Stomach smooth muscle (tissue), 2 donors: Measurements from ENCODE around the gene AGAP4.
"Not testable (repeated sequence)": the region's sequence is repeated elsewhere in the genome, so short reads cannot be mapped to it uniquely, and the experiment has no call there.

Source experiments
- H3K27ac ChIP-seq: one replicate; pipeline ENCODE4 v1.7.0; 2013; ENCODE audit warnings: mild to moderate bottlenecking, low read length, inconsistent platforms
- H3K27me3 ChIP-seq, 2 donors: one replicate each; pipeline ENCODE4 v1.7.0; 2013; ENCODE audit warnings: low read length in 2 of 2; ENCODE audit not compliant: insufficient read depth in 2 of 2, control insufficient read depth in 1 of 2
- H3K36me3 ChIP-seq, 2 donors: one replicate each; pipeline ENCODE4 v1.7.0; 2013; ENCODE audit warnings: low read length in 2 of 2; ENCODE audit not compliant: control insufficient read depth in 2 of 2, insufficient read depth in 2 of 2
- H3K4me1 ChIP-seq: one replicate; pipeline ENCODE4 v1.7.0; 2013; ENCODE audit warnings: low read length; ENCODE audit not compliant: control insufficient read depth, insufficient read depth
- H3K4me3 ChIP-seq, 2 donors: one replicate each; pipeline ENCODE4 v1.7.0; 2013; ENCODE audit warnings: low read length in 2 of 2
- H3K9ac ChIP-seq, 2 donors: one replicate each; pipeline ENCODE4 v1.7.0; 2013; ENCODE audit warnings: low read length in 2 of 2, mild to moderate bottlenecking in 1 of 2
- H3K9me3 ChIP-seq, 2 donors: one replicate each; pipeline ENCODE4 v1.7.0; 2013; ENCODE audit warnings: low read length in 2 of 2; ENCODE audit not compliant: control insufficient read depth in 2 of 2
- donor health status: healthy.
- donor health status: Pancreatic carcinoma.

Gene AGAP4

DNA sequence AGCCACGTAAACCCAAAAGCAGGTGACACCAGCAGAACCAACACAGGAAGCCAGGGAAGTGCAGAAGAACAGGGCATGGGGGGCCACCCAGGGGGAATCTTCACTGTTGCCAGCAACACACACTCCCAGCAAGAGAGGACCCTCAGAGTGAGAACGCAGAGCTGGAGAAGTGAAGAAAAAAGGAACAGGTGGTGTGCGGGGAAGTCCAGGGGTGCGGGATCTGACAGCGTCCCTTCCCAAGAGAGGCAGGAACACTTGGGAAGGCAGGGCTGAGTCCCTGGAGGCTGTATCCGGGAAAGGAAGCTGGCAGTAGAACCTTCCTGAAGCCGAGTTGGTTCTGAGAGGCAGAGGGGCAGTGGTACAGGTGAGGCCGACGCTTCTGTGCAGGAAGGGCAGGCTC lies 27.7 kb downstream of the AGAP4 start:
- Histone ChIP-seq H3K27me3 (no peaks in the 10 kb centered on the region), H3K4me3 (no peak overlapping the region), H3K9ac (no peak overlapping the region), H3K36me3 (no peaks in the 10 kb centered on the region), H3K9me3 (no peaks in the 10 kb centered on the region), H3K27ac (no peak overlapping the region), H3K4me1 (no peaks in the 10 kb centered on the region)

DNA sequence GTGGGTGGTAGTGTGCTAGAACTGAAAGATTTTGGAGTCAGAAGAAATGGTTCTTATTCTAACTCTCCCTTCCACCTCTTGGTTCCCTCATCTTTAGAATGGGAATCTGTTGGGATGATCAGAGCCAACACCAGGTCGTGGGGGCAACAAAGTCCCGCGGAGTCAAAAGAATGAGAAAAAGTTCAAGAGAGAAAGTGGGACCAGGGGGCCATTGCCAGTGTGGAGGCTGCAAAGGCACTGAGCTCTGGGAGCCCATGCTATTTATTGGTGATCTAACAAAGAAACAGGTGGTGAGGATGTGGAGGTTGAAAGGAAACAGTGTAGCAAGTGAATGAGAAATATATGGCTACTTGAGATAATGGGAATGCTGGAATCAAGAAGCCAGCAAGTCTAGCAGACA lies 29.4 kb downstream of the AGAP4 start:
- no peaks in the 10 kb centered on the region for H3K36me3 ChIP-seq
- H3K4me3 ChIP-seq, result no peak overlapping the region
- no peaks in the 10 kb centered on the region for H3K4me1 ChIP-seq
- H3K27ac ChIP-seq, result no peak overlapping the region
- H3K9me3 ChIP-seq, result no peaks in the 10 kb centered on the region
- no peak overlapping the region for H3K9ac ChIP-seq
- H3K27me3 ChIP-seq, result no peaks in the 10 kb centered on the region

DNA sequence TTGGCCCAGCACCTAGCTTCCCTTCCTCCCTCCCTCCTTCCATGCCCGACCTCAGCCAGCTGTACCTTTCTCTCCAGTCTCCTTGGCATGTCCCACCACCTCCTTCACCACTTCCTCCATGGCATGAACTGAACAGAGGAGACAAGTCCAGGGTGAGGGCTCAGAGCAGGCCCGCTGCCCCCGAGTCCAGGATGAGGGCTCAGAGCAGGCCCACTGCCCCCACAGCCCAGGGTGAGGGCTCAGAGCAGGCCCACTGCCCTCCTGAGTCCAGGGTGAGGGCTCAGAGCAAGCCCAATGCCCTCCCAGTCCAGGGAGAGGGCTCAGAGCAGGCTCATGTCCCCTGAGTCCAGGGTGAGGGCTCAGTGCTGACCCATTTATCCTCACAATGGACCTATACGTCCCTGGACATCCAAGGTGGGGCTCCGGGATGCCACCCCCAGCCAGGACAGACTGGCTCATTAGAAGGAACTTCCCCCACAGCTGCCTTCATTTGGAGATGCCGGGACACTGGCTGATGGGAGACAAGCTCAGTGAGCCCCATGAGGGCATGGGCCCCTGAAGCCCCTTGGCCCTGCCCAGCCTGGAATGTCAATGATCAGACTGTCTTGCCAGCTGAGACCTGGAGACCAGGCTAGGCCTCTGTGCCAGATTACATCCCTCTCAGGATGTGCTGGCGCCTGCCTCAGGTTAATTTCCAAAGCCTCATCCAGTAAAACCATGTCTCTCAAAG lies 30.0 kb downstream of the AGAP4 start:
- H3K4me3 ChIP-seq, result no peak overlapping the region
- H3K9me3 ChIP-seq, result no peaks in the 10 kb centered on the region
- no peak overlapping the region for H3K27ac ChIP-seq
- H3K36me3 ChIP-seq, result no peaks in the 10 kb centered on the region
- no peaks in the 10 kb centered on the region for H3K4me1 ChIP-seq
- H3K9ac ChIP-seq, result no peak overlapping the region
- H3K27me3 ChIP-seq, result no peaks in the 10 kb centered on the region

DNA sequence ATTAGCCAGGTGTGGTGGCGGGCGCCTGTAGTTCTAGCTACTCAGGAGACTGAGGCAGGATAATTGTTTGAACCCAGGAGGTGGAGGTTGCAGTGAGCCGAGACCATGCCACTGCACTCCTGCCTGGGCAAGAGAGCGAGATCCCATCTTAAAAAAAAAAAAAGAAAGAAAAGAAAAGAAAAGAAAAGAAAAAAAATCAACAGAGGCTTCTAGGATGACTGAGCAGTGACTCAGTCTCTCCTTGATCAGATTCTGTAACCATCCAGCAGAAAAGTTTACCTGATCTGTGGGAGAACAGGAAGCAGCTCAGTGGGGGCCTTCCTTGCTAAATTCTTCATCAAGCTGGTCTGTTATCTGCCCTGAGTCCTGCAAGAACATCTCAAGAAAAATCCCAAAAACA lies 33.2 kb downstream of the AGAP4 start:
- H3K4me3 ChIP-seq, H3K9me3 ChIP-seq: not testable (repeated sequence)

DNA sequence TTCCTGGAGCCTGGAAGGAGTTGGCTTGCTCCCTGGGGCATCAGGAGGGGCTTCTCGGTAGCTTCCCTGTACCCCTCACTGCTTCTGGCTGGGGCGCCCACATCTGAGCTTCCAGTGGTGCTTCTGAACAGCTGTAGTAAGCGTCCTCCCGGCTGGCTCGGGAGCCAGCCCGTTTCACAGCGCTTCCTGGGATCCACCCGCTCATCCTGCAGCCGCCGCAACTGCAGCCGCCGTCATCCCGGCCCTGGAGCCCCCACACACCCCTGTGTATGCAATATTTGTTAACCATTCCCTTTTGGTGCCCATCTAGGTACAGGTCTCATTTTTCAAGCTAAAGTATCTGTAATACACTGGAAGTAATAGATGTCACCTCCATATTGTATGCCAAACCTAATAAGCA lies 34.3 kb downstream of the AGAP4 start:
- H3K27ac ChIP-seq, H3K4me3 ChIP-seq, H3K9me3 ChIP-seq, H3K27me3 ChIP-seq, H3K9ac ChIP-seq, H3K4me1 ChIP-seq, H3K36me3 ChIP-seq: not testable (repeated sequence)

More for the DNA sequence above, 33.2 kb downstream of the AGAP4 start:
- not testable (repeated sequence) for H3K36me3 ChIP-seq, H3K4me1 ChIP-seq, H3K9ac ChIP-seq, H3K27me3 ChIP-seq, H3K27ac ChIP-seq

DNA sequence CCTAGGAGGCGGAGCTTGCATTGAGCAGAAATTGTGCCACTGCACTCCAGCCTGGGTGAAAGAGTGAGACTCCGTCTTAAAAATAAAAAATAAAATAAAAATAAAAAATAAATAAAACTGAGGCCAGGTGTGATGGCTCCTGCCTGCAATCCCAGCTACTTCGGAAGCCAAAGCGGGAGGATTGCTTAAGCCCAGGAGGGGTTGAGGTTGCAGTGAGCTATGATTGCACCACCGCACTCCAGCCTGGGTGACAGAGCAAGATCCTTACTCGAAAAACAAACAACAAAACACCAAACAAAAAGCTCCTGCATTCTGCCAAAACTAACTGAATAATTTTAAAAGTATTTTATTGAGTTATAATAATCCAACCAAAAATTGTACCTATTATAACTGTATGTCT lies 36.2 kb downstream of the AGAP4 start:
- H3K4me1 ChIP-seq, result no peaks in the 10 kb centered on the region
- no peak overlapping the region for H3K27ac ChIP-seq
- H3K4me3 ChIP-seq, result no peak overlapping the region
- H3K9ac ChIP-seq, result no peak overlapping the region
- H3K36me3 ChIP-seq, result no peaks in the 10 kb centered on the region
- no peaks in the 10 kb centered on the region for H3K9me3 ChIP-seq
- no peaks in the 10 kb centered on the region for H3K27me3 ChIP-seq

DNA sequence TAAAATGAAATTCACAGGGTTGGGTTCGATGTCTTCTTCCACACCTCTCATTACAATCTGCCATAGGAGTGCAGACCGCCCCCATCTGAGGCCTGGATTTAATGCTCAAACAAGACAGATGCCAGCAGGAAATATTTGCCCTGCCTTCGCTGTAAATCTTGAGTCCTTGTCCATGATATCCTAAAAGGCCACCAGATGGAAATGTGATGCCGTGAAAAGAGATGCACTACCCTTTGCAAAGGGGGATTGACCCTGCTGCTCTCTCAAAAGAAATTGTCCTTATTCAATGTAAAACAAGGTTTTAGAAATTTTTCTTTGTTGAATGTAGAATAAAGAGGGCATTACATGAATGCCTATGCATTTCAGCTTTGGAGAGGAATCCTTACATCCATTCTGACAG lies 37.5 kb downstream of the AGAP4 start:
- Histone ChIP-seq H3K4me3 (no peak overlapping the region), H3K27ac (no peak overlapping the region), H3K9ac (no peak overlapping the region), H3K36me3 (no peaks in the 10 kb centered on the region), H3K9me3 (no peaks in the 10 kb centered on the region), H3K27me3 (no peaks in the 10 kb centered on the region), H3K4me1 (no peaks in the 10 kb centered on the region)

DNA sequence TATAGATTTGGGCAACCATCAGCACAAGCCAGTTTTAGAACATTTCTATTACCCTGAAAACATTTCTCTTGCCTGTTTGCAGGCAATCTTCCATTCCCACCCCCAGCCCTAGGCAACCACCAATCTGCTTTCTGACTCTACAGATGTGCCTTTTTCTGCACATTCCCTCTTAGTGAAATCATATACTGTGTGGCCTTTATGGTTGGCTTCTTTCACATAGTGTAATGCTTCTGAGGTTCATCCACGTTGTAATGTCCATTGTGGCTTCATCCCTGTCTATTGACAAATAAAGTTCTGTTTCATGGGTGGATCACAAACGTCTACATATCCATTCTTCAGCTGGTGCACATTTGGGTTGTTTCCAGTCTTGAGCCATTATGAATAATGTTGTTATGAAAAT lies 42.3 kb downstream of the AGAP4 start:
- not testable (repeated sequence) for H3K4me1 ChIP-seq, H3K27ac ChIP-seq

DNA sequence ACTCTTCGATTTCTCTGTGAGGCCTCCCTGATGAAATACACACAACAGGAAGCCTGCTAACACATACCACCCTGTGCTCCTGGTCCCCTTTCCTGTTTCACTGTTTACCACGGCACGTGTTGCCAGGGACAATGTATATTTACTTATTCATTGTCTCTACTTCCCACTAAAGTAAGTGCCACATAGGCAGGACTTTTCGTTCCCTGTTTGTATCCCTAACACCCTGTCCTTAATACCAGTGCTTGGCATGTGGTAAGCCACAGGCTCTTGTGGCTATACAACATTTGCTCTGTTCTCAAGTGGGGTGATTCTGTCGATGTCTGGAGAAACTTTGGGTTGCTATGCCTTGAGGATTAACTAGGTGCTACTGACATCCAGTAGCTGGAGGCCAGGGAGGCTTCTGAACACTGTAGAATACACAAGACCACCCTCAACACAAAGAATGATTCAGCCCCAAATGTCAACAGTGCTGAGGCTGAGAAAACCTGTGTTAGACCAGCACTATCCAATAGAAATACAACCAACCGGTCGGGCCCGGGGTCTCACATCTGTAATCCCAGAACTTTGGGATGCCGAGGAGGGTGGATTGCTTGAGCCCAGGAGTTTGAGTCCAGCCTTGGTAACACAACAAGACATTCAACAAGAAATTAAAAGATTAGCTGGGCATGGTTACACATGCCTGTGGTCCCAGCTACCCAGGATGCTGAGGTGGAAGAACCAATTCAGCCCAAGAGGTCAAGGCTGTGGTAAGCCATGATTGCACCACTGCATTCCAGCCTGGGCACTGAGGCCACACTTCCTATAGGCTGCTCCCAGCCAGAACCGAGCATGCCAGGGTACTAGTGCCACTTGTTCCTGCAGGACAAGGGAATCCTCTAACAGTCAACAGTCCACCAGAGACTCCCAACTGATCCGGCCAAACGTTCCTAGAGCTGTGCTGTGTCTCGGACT lies 44.0 kb downstream of the AGAP4 start:
- not testable (repeated sequence) for H3K9ac ChIP-seq, H3K4me1 ChIP-seq, H3K4me3 ChIP-seq, H3K27ac ChIP-seq, H3K9me3 ChIP-seq, H3K36me3 ChIP-seq, H3K27me3 ChIP-seq

More for the DNA sequence above, 42.3 kb downstream of the AGAP4 start:
- not testable (repeated sequence) for H3K9me3 ChIP-seq, H3K36me3 ChIP-seq, H3K9ac ChIP-seq, H3K4me3 ChIP-seq, H3K27me3 ChIP-seq

DNA sequence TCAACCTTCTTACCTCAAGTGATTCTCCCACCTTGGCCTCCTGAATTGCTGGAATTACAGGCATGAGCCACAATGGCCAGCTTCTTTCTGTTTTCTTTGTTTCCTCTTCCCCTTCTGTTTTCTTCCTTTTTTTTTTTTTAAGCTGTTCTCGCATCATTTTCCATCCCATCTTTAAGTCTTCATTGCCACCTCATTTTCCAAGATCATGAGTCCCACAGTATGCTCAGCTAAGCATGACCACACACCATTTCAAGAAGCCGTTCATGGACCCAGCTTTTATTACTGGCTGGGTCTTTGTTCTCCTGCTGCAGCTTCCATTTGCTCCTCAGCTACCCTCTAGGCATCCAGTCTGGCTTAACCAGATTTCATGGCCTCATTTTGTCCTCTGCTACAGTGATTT lies 52.5 kb downstream of the AGAP4 start:
- not testable (repeated sequence) for H3K36me3 ChIP-seq, H3K27me3 ChIP-seq, H3K9me3 ChIP-seq, H3K4me3 ChIP-seq, H3K9ac ChIP-seq, H3K27ac ChIP-seq, H3K4me1 ChIP-seq
